SU-DHL-6 (cell line): ENCODE data around the gene SLC19A1.

Experiments used
- H2AFZ ChIP-seq: fragments of 200-600 bp; sonication (generic); 2 replicates; pipeline ENCODE4 v1.6.1; 2014; ENCODE audit warnings: low read depth, mild to moderate bottlenecking, moderate library complexity, mixed read lengths, antibody characterized with exemption, low read length; ENCODE audit not compliant: severe bottlenecking
- H3F3A ChIP-seq: fragments of 200-600 bp; shearing (Covaris generic); 2 replicates; pipeline ENCODE4 v1.6.0; 2016; ENCODE audit warnings: antibody characterized with exemption, mild to moderate bottlenecking; ENCODE audit not compliant: insufficient read depth
- H3K27ac ChIP-seq: fragments of 200-600 bp; sonication (generic); 2 replicates; pipeline ENCODE4 v1.5.1; 2016; ENCODE audit warnings: low read depth, mild to moderate bottlenecking, low read length, moderate library complexity, mixed read lengths
- H3K27me3 ChIP-seq: fragments of 200-600 bp; sonication (generic), shearing (Covaris generic); 2 replicates; pipeline ENCODE4 v1.6.0; 2014; ENCODE audit warnings: mild to moderate bottlenecking, low read length
- H3K36me3 ChIP-seq: fragments of 200-600 bp; sonication (generic); 2 replicates; pipeline ENCODE4 v1.6.1; 2014; ENCODE audit warnings: mild to moderate bottlenecking, low read length, mixed read lengths
- H3K4me2 ChIP-seq: fragments of 300-600, 200-600 bp; shearing (Covaris generic), sonication (generic); 2 replicates; pipeline ENCODE4 v1.6.0; 2014; ENCODE audit warnings: low read length, low read depth, mild to moderate bottlenecking; ENCODE audit not compliant: poor library complexity, severe bottlenecking
- H3K4me3 ChIP-seq: fragments of 200-600 bp; sonication (generic); 2 replicates; pipeline ENCODE4 v1.5.1; 2014; ENCODE audit warnings: antibody characterized with exemption, low read length, mild to moderate bottlenecking, mixed read lengths; ENCODE audit not compliant: insufficient read depth, poor library complexity, severe bottlenecking
- H3K79me2 ChIP-seq: fragments of 200-600 bp; sonication (generic); 2 replicates; pipeline ENCODE4 v1.6.1; 2014; ENCODE audit warnings: mild to moderate bottlenecking, low read length, moderate library complexity; ENCODE audit not compliant: insufficient read depth
- H3K9ac ChIP-seq: fragments of 200-600 bp; sonication (generic); 2 replicates; pipeline ENCODE4 v1.7.0; 2014; ENCODE audit warnings: mild to moderate bottlenecking, low read length
- H3K9me2 ChIP-seq: fragments of 200-600 bp; sonication (generic); replicated peaks from 2 replicates; pipeline ENCODE4 v1.6.1; 2014; ENCODE audit warnings: low read length; ENCODE audit not compliant: insufficient read depth
- H3K9me3 ChIP-seq: fragments of 200-600 bp; sonication (generic); 2 replicates; pipeline ENCODE4 v1.6.1; 2014; ENCODE audit warnings: low read length, mixed read lengths; ENCODE audit not compliant: insufficient read depth
- H4K20me1 ChIP-seq: fragments of 200-600 bp; sonication (generic); 2 replicates; pipeline ENCODE4 v1.6.1; 2014; ENCODE audit warnings: low read depth, mild to moderate bottlenecking, antibody characterized with exemption, low read length, moderate library complexity, mixed read lengths
- EZH2phosphoT487 ChIP-seq: fragments of 200-600 bp; sonication (generic), shearing (Covaris generic); conservative IDR thresholded peaks from 2 replicates; pipeline ENCODE4 v1.6.1; 2018; ENCODE audit warnings: mild to moderate bottlenecking, antibody characterized with exemption, low read length, moderate library complexity, mixed read lengths
- TF ChIP-seq, protein P1 (sequence below): fragments of 200-600 bp; sonication (generic); IDR thresholded peaks from one replicate; pipeline ENCODE4 v1.5.1; 2017; ENCODE audit warnings: antibody characterized with exemption, mild to moderate bottlenecking, low read length, moderate library complexity; ENCODE audit not compliant: insufficient read depth, poor library complexity, severe bottlenecking

SLC19A1 gene

DNA sequence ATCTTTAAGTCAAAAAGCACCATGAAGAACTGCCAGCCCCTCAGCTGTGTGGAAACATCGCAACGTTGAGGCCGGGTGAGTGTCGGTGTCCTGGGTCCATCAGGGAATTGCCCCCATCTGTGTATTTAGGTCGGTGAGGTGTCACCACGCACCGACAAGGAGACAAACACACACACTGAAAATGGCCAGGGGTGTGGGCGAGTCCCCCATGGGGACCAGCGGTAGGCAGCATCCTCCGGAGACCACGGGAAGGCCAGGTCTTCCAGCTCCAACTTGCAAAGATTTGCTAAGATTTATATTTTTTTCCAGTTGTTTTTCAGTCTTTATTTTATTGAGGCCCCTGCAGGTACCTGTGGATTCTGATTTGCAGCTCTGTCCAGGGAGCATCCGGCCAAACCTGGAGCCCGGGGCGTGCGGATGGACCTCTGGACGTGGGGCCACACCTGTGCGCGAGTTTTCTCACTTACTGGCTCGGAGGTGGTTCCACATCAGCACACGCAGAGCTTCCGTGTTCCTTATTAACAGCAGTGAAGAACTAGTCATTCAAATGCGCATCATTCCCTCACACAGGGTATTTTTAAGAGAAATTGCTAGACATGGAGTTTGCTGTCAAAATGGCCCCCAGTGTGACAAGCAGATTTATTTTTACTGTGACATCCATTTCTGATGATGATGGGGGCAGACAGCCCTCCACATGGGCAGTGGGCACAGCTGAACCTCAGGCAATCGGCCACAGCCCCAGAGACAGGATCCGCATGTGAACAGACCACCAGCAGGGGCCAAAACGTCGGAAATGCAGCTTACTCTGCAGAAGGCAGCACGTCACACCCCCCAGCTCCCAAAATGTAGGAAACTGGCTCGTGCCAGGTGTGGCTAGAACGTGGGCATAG lies 17.2 kb upstream of the SLC19A1 start:
- H3K79me2 ChIP-seq, result no peaks in the 10 kb centered on the region
- no peaks in the 10 kb centered on the region for H3K9me3 ChIP-seq
- no peaks in the 10 kb centered on the region for H4K20me1 ChIP-seq
- no peaks in the 10 kb centered on the region for H3K27me3 ChIP-seq
- H3K4me2 ChIP-seq, result no peak overlapping the region
- TF ChIP-seq, protein P1, sequence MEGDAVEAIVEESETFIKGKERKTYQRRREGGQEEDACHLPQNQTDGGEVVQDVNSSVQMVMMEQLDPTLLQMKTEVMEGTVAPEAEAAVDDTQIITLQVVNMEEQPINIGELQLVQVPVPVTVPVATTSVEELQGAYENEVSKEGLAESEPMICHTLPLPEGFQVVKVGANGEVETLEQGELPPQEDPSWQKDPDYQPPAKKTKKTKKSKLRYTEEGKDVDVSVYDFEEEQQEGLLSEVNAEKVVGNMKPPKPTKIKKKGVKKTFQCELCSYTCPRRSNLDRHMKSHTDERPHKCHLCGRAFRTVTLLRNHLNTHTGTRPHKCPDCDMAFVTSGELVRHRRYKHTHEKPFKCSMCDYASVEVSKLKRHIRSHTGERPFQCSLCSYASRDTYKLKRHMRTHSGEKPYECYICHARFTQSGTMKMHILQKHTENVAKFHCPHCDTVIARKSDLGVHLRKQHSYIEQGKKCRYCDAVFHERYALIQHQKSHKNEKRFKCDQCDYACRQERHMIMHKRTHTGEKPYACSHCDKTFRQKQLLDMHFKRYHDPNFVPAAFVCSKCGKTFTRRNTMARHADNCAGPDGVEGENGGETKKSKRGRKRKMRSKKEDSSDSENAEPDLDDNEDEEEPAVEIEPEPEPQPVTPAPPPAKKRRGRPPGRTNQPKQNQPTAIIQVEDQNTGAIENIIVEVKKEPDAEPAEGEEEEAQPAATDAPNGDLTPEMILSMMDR, result no peak
- TF ChIP-seq EZH2phosphoT487, result no peak
- H3K27ac ChIP-seq, result no peak overlapping the region
- H3K4me3 ChIP-seq, result no peak overlapping the region
- no peak overlapping the region for H3K9ac ChIP-seq
- no peaks in the 10 kb centered on the region for H3K36me3 ChIP-seq
- no peaks in the 10 kb centered on the region for H3F3A ChIP-seq
- no peak overlapping the region for H2AFZ ChIP-seq
- no peaks in the 10 kb centered on the region for H3K9me2 ChIP-seq

DNA sequence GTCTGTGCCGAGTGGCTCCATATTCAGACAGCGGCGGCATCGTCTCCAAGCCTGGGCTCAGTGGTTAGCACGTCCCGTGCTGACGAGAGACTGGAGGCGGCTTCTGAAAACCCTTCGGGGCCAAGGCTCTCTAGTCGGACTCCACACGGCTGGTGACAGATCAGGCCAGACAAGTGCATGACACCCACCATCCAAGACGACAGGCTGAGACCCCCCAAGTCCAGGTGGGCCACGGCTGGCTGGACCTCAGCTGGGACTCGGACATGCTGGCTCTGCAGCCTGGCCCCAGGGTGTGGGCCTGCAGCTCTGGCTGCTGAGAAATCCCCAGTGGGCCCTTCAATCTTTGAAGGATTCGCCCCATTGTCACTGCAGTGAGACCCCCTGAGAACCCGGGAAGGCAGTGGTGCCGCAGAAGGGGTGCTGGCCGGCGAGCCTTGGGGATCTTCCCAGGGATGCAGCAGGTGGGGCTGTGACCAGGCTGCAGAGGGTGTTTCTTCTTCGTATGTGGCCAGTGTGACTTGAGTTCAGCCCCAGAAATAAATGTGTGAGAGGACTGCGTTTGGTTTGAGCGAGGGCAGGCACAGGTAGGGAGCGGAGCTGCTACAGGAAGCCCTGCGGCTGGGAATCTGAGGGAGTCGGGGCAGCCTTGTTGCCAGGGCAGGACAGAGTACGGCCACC lies 15.9 kb upstream of the SLC19A1 start:
- no peaks in the 10 kb centered on the region for H3K36me3 ChIP-seq

DNA sequence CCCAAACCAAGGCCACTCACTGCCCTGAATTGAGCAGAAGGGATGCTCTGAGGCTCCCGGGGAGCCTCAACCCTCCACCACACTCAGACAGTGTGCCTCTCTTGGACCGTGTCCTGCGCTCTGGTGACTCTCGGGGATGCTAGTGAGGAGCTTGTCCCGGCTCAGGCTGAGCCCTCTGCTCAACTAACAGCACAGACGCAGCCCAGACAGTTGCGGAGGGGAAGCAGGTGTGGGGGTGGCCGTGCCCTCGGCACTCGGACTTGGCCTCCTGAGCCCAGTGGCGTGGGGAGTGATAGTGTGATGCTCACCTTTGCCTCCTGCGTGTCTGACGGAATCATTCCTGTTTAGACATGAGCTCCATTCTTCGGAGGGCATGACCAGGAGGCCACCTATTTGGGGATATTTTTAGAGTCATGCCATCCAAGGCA lies 15.4 kb upstream of the SLC19A1 start:
- no peak overlapping the region for H2AFZ ChIP-seq
- H4K20me1 ChIP-seq, result no peaks in the 10 kb centered on the region
- no peak overlapping the region for H3K9ac ChIP-seq
- TF ChIP-seq, protein P1, result no peak
- TF ChIP-seq EZH2phosphoT487, result no peak
- no peak overlapping the region for H3K4me3 ChIP-seq
- no peaks in the 10 kb centered on the region for H3K36me3 ChIP-seq
- no peak overlapping the region for H3K27ac ChIP-seq
- H3K9me3 ChIP-seq, result no peaks in the 10 kb centered on the region
- no peaks in the 10 kb centered on the region for H3K79me2 ChIP-seq
- no peak overlapping the region for H3K4me2 ChIP-seq
- H3F3A ChIP-seq, result no peaks in the 10 kb centered on the region
- H3K27me3 ChIP-seq, result no peaks in the 10 kb centered on the region
- no peaks in the 10 kb centered on the region for H3K9me2 ChIP-seq

More for the DNA sequence above, 15.9 kb upstream of the SLC19A1 start:
- Histone ChIP-seq H3K27me3 (no peaks in the 10 kb centered on the region), H4K20me1 (no peaks in the 10 kb centered on the region), H3K9ac (no peak overlapping the region), H3K9me2 (no peaks in the 10 kb centered on the region), H3K9me3 (no peaks in the 10 kb centered on the region), H3K79me2 (no peaks in the 10 kb centered on the region), H3K4me2 (no peak overlapping the region), H3K4me3 (no peak overlapping the region), H3K27ac (no peak overlapping the region), H3F3A (no peaks in the 10 kb centered on the region), H2AFZ (no peak overlapping the region)
- TF ChIP-seq EZH2phosphoT487, result no peak
- TF ChIP-seq, protein P1, result no peak
